ENCODE measurements around the gene XYLT2.
A peak's percentile ranks its signal among the peaks of the same experiment; 100 is the strongest.
"Not testable (repeated sequence)": the region's sequence is repeated elsewhere in the genome, so short reads cannot be mapped to it uniquely, and the experiment has no call there.

Gene XYLT2

GRCh38 chr17:50388728-50389127 is 42.8 kb downstream of the XYLT2 start:
- no peak for DNase-seq

GRCh38 chr17:50389534-50389933 is 43.6 kb downstream of the XYLT2 start:
- DNase-seq: no peak

GRCh38 chr17:50392621-50393020 is 46.7 kb downstream of the XYLT2 start:
- DNase-seq: no peak

- no peak for DNase-seq
Observed at GRCh38 chr17:50393700-50394099, 47.8 kb downstream of the XYLT2 start.

GRCh38 chr17:50394711-50395110 is 48.8 kb downstream of the XYLT2 start:
- no peak for DNase-seq

- DNase-seq: peak in 2 of 58 donors; percentile 10 to 19
Observed at GRCh38 chr17:50396261-50397110, 50.6 kb downstream of the XYLT2 start.

- DNase-seq: peak in 57 of 58 donors; percentile 14 to 89 (median 75)
Observed at GRCh38 chr17:50397111-50397918, 51.4 kb downstream of the XYLT2 start, which contains the start of gene LRRC59. LRRC59 (minus strand) TSS chr17:50397523; CDS start chr17:50397317, 206 bp downstream.

- no peak for DNase-seq
Observed at GRCh38 chr17:50397919-50398285, 52.0 kb downstream of the XYLT2 start.

GRCh38 chr17:50398672-50399071 is 52.7 kb downstream of the XYLT2 start:
- not testable (repeated sequence) for DNase-seq

- DNase-seq: not testable (repeated sequence)
Observed at GRCh38 chr17:50399591-50399990, 53.7 kb downstream of the XYLT2 start.

GRCh38 chr17:50405351-50405750 is 59.4 kb downstream of the XYLT2 start:
- DNase-seq: not testable (repeated sequence)

GRCh38 chr17:50406578-50406977 is 60.7 kb downstream of the XYLT2 start:
- DNase-seq: peak in 1 of 58 donors; percentile 19

GRCh38 chr17:50407921-50408320 is 62.0 kb downstream of the XYLT2 start:
- no peak for DNase-seq
